Anterior cingulate cortex (tissue), 58 donors: Measurements from ENCODE around the gene FASTKD3.

ENCODE experiments used
- DNase-seq, 58 donors: peaks; one replicate each; lab custom pipeline; 2025; lab: John Stamatoyannopoulos, UW

FASTKD3 gene

DNA sequence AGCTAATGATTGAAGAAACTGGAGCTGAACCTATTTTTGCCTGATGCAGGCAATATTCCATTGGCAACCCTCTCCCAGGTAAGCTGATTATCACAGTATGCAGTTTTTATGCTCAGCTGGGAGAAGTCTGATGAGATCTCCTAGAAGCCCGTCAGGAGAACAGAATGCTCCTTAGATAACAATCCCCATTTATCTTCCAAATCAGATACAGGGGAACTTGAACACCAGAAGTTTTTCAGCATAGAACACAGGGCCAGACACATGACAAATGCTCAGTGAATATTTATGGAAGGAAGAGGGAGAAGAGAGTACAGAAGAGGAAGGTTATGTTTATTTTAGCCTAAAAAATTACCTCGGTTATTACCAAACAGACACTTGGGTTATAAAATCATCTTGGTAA lies 55.8 kb downstream of the FASTKD3 start:
- DNase-seq, result no peak

DNA sequence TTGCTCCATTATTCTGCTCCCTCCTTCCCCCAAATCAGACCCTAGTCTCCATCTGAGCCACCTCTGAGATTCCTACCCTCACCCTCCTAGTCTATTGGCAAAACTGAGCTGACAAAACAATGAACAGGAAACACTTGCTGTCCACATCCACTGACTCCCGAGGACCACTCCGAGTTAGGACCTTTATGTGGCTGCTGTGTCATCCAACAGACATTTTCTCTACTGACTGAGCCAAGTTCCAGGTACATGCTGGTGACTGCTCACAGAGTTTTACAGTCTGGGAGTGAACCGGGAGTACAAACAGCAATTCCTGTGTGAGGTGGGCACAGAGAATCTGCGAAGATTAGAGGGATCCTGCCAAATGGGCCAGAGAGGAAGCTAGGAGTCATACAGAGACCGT lies 57.1 kb downstream of the FASTKD3 start:
- no peak for DNase-seq
